GM21619 (cell line): ENCODE data around the gene GDF2.

Experiments
- ATAC-seq: cut with Tn5 transposase; IDR thresholded peaks from one replicate; pipeline ENCODE4 v1.9.1; 2021; ENCODE audit not compliant: unreplicated experiment

GDF2 gene

GRCh38 chr10:47322300-47323061 is at the start of gene GDF2:
GDF2 (plus strand) TSS chr10:47322454; CDS start chr10:47322669, 215 bp downstream.
- ATAC-seq: no peak

DNA sequence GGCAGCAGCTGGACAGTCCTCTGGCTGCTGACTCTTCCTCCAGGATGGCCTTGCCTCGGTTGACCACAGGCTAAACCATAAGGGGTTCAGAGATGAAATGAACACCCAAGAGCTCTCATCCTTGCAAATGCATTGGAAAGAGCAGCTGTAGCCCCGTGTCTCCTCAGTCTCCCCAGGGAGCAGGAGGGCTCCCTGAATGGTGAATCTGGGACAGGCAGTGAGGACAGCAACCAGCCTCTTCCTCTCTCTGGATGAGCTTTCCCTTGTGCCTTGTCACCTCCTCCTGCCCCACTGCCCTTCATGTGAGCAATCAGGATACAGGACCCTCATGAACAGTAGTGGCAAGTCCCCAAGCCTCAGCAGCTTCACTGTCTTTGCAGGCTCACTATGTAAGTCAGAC is 46.2 kb upstream of the GDF2 start:
- ATAC-seq: no peak

DNA sequence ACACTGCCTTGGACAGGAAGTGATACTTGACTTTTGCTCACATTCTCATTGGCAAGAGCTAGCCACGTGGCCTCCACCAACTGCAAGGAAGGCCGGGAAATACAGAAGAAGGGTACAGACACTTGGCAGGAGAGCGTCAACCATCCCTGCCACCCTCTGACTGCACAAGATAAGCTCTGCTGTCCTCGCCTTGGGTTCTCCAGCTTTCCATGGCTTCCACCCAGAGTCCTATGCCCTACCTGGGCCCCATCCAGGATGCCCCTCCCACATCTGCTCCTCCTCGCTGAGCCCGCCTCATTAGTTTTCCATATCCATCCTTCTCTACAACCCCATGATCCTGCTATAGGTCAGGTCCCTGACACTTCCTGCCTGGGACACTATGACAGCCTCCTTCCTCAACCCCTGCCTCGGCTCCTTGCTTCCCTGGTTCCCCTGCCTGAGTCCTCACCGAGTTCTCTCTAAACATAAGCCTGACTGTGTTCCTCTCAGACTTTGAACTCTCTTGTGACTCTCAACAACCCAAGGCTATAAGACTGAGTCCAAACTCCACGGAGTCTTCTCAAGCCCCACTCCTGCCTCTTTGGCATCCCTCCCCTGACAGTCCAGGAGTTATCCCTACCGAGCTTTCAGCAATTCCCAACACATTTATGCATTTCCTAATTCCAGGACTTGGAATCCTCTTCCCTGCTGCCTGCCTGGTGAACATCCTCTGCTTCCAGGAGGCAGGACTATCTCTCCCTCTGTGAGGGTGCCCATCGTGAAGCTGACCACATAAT is 45.5 kb upstream of the GDF2 start:
- ATAC-seq: no peak

DNA sequence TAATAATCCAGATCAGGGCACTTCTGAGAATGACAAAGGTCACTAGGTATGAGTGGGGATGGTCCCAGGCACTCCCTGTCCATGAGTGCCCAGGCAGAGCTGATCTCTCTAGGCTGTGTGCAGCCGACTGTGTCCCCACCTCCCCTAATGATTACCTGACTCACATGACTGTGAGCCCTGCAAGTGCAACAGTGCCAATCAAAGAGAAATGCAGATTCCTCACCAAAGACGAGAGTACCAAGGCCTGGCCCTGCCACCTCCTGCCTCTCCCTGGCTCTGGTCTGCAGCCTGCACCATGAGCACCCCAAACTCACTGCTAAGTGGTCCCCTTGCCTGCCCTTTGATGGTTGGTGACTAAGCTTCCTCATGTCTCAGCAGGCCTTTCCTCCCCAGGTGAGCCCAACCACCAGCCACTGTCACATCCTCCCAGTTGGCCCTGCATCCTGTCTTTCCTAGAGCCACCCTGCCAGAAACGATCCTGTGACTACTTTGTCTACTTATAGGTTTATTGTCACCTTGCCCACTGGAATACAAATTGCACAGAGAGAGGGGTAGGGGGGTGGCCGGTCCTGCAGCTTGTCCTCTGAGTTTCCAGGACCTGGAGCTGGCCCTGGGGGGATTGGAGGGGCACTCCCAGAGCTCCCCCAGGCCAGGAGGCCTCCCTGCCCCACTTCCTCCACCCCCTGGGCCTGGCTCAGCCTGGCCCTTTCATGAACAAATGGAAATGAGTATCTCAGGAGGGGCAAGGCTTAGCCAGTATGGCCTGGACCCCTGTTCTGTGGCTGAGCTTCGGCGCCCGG is 44.7 kb upstream of the GDF2 start:
- ATAC-seq: no peak

DNA sequence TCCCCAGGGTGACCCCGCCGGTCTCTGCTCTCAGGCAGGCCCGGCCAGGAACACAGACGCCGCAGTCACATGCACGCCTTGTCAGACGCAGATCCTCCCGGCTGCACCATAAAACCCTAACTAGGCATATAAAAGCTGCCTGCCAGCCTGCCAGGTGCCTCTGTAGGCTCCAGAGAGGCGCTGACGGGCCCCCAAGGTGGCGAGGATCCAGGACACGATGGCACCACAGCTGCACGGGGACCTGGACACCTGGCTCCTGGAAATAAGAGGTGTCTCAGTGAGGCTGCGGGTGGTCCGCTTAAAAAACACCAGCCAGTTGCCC is 44.1 kb upstream of the GDF2 start:
- no peak for ATAC-seq

- no peak for ATAC-seq
Measured at GRCh38 chr10:47278720-47279119, 43.5 kb upstream of the GDF2 start.

- ATAC-seq: no peak
Measured at GRCh38 chr10:47279276-47279675, 43.0 kb upstream of the GDF2 start.

DNA sequence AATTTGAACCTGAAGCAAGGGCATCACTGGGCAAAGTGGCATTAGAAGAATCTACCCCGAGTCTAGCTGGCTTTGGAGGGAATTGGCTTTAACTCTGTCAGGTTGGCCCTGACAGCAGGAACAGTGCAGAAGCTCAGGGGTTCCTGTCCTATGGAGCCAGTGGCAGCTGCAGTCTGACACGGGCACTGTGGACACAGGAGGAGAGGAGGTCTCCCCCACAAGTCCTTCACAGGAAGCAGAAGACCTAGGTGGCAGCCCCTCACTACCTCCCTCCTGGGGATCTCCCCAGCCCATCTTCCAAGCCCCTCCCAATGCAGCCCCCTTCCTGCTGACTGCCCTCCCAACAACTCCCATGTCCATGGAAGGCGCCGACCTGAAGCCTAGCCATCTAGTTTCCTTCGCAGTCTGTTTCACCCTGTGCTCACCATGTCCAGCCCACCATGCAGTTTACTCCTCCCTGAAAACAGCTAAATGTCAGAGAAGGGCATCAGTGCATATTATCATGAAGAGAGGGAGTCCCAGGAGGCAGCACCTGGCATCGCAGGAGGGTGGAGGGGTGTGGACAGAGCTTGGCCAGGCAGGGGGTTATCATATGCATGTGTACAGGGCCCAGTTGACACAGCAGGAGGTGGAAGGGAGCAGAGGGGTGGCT is 40.1 kb upstream of the GDF2 start:
- no peak for ATAC-seq

GRCh38 chr10:47282657-47283018 is 39.6 kb upstream of the GDF2 start:
- ATAC-seq: no peak

GRCh38 chr10:47283101-47283630 is 39.1 kb upstream of the GDF2 start:
- ATAC-seq: no peak

DNA sequence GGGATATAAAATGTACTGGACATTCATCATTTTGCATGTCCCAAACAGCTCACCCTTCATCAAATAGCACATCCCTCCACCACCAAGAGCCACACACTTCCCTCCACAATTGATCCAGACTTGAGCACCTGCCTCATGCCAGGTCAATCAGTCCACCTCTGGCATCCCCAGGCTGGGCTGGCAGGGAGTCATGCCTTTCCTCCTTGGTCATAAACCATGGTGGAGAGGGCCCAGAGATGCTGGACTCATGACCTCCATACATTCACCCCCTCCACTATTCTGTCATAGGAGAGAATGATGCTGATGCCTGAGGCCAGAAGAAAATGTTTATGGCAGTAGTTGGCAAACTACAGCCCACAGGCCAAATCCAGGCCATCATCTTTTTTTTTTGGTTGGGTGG is 38.4 kb upstream of the GDF2 start:
- no peak for ATAC-seq

DNA sequence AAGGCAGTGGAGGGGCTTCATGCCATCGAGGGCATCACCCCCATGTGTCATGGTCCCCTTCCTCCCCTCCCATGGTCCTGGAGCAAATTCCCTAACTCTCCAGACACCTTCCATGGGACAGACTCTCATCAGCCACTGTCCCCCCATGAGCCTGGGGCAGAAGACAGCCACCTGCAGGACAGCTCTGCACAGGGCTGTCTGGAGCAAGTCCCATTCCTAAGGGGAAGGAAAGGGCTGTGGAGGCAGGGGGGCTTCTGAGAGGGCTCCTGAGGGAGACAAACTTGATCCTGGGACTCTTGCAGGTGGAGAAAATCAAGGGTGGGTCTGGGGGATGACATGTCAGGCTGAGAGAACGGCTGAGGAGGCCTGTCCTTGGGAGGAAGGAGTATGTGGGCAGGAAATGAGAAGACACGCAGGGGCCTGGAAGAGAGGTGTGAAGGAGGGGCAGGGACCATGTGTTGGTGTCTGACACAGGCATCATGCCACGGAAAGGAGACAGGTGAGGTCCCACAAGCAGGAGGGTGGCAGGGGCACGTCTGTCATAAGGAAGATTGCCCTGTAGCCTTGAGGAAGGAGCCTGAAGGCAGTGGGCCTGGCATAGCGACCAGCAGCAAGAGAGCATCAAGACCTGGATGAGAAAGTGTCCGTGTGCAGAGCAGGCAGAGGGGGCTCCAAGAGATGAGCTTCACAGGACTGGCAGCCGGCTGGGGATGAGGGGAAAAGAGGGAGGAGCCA is 36.7 kb upstream of the GDF2 start:
- no peak for ATAC-seq

DNA sequence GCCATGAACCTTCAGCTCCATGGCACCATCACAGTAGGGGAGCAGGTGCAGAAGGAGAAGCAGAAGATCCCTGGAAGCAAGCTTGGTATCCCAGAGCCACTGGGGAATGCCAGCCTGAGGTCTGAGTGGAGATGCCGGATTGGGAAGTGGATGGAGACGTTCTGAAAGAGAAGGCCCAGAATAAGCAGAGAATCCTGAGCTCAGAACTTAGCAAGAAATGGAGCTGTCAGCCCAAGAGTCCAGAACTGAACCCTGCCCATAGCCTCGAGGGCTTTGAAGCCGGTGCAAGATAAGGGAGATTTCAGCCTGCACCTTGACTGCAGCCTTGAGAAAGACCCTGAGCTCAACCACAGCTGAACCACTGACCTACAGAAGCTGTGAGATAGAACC is 36.1 kb upstream of the GDF2 start:
- ATAC-seq: no peak

- ATAC-seq: no peak
Measured at GRCh38 chr10:47286591-47287315, 35.5 kb upstream of the GDF2 start.

DNA sequence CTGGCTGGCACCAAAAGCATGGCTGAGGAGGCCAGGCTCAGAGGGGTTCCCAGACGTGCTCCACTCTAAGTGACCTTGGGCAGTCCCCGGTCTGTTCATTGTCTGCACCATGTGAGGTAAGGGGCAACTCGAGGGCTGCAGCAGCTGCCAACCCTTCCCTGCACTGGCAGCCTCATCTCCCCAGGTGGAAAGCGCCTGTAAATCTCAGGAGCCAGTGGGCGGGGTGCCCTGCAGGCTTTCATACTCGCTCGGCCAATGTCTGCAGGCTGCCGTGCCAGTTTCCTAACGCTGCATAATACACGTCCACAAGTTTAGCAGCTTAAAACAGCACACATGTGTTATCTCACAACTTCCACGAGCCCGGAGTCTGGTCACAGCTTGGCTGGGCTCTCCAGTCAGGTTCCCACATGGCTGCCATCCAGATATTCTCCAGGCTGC is 34.9 kb upstream of the GDF2 start:
- ATAC-seq: no peak

GRCh38 chr10:47287805-47288204 is 34.4 kb upstream of the GDF2 start:
- ATAC-seq: no peak

- ATAC-seq: no peak
Measured at GRCh38 chr10:47288236-47288635, 34.0 kb upstream of the GDF2 start.

DNA sequence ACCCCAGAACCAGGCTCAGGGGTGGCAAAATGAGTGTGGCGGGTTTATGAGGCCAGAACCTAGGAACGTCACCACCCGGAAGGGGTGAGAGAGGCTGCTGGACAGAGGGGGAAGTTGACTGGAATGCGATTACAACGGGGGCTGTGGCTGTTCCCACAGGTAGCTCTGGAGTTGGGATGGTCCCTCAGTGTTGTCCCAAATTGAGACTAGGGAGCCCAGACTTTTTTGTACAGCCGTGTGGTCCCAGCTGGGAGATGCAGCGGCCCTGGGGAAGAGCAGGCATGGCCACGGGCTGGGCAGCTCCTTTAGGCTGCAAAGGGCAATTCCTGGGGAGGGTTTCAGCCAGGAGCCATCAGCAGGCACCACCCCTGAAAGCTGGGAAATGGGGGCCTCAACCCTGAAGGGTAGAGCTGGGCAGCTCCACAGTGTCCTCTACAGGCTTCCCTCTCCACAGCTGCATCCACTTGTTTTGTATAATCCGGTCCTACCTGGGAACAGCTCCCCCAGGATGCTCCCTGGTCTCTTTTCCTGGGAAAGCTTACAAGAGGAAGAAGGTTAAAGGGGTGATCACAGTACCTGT is 33.2 kb upstream of the GDF2 start:
- no peak for ATAC-seq

GRCh38 chr10:47289921-47290320 is 32.3 kb upstream of the GDF2 start:
- no peak for ATAC-seq
